Gastrocnemius medialis (tissue), 4 donors: ENCODE results near the gene RPEL1.

ENCODE experiments used
- CTCF ChIP-seq, 5 experiments: fragments of 450-650 bp in 3 of 5; fragments of 200-600 bp in 2 of 5; sonication (generic) in 2 of 5; IDR thresholded peaks in 4 of 5; conservative IDR thresholded peaks in 1 of 5; 1 replicate in 4 of 5; 2 replicates in 1 of 5; pipeline ENCODE4 v1.5.1; 2016 to 2019; ENCODE audit warnings: antibody characterized with exemption in 5 of 5, mild to moderate bottlenecking in 3 of 5, moderate library complexity in 3 of 5
- POLR2A ChIP-seq, 2 donors: fragments of 450-650 bp; IDR thresholded peaks; one replicate each; pipeline ENCODE4 v1.6.1; 2017; ENCODE audit warnings: antibody characterized with exemption in 2 of 2, mild to moderate bottlenecking in 2 of 2, moderate library complexity in 2 of 2

- TF ChIP-seq POLR2A (IDR thresholded peaks at IDR 0.05) (no peak), CTCF (IDR thresholded peaks at IDR 0.05 in 4 of 5, conservative IDR thresholded peaks at IDR 0.05 in 1 of 5) (no peak)
Observed at GRCh38 chr10:103199488-103199887, 46.2 kb upstream of the RPEL1 start.
